ENCODE measurements around the gene SLC13A3. TPM values are rescaled to one million over a fixed set of nuclear protein-coding genes. Genes with fewer than 3 reads are reported as not detected.

SLC13A3 gene
- total RNA-seq, 1 donor from 2014 or later, result 7.9 TPM

DNA sequence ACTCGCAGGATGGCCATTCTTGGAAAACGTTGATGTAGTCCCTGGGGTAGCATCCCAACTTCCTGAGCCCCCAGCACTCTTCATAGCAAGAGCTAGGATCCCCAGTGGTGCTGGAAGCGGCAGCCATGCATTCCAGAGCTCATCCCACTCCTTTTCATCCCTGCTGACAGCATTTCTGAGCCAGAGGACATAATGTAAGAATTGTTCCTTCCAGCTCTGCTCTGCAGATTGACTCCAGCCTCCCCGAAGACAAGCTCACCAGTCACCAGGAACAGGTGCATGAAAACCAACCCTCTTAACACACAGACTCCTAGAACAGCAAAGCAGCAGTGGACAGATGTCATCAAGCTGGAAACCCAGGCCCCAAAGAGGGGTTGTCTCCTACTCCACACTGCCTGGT lies 3.8 kb downstream of the SLC13A3 start:
- Mint-ChIP-seq H3K36me3 (no peaks in the 10 kb centered on the region), H3K27ac (no peak overlapping the region), H3K27me3 (peaks cover 42% of the 10 kb centered on the region), H3K9me3 (no peaks in the 10 kb centered on the region), H3K4me1 (ENCODE audit: unreplicated experiment) (peaks cover 4% of the 10 kb centered on the region), H3K4me3 (no peak overlapping the region)
- DNase-seq (ENCODE audit: extremely low spot score, unreplicated experiment), result no peak
- TF ChIP-seq, protein P1, sequence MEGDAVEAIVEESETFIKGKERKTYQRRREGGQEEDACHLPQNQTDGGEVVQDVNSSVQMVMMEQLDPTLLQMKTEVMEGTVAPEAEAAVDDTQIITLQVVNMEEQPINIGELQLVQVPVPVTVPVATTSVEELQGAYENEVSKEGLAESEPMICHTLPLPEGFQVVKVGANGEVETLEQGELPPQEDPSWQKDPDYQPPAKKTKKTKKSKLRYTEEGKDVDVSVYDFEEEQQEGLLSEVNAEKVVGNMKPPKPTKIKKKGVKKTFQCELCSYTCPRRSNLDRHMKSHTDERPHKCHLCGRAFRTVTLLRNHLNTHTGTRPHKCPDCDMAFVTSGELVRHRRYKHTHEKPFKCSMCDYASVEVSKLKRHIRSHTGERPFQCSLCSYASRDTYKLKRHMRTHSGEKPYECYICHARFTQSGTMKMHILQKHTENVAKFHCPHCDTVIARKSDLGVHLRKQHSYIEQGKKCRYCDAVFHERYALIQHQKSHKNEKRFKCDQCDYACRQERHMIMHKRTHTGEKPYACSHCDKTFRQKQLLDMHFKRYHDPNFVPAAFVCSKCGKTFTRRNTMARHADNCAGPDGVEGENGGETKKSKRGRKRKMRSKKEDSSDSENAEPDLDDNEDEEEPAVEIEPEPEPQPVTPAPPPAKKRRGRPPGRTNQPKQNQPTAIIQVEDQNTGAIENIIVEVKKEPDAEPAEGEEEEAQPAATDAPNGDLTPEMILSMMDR (conservative IDR thresholded peaks at IDR 0.05), result no peak

DNA sequence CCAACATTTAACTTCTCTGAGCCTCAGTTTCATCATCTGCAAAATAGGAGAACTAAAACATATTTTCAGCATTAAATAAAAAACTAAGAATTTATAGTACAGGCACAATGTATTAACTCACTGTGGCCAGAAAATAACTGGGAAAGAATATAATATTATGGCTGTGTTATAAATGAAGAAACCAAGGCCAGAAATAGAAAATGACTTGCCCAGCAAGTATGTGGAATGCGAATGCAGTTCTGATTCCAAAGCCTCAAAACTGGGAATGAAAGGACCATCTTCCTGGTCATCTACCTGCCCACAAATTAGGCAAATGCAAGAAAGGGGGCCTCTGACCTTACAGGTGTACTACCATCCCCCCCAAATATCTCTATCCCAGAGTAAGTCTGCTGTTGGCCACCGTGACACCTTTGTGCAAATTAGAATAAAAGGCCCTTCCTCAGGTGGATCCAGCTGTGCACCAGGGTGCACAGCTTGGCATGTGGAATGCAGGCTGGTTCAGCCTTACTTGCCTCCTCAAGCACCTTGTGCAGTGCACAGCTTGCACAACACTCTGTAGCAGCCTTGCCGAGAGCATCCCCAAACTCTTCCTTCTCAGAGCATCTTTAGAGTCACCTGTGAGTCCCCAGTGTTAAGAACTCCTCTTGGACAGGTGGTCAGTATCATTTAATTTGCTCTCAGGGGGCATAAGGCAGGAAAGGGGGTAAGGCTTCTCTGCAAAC lies 4.4 kb downstream of the SLC13A3 start:
- no peaks in the 10 kb centered on the region for H3K36me3 Mint-ChIP-seq
- H3K9me3 Mint-ChIP-seq, result no peaks in the 10 kb centered on the region
- H3K4me1 Mint-ChIP-seq (ENCODE audit: unreplicated experiment), result peaks cover 4% of the 10 kb centered on the region
- DNase-seq (ENCODE audit: extremely low spot score, unreplicated experiment), result no peak
- no peak overlapping the region for H3K4me3 Mint-ChIP-seq
- TF ChIP-seq, protein P1 (conservative IDR thresholded peaks at IDR 0.05), result no peak
- no peak overlapping the region for H3K27ac Mint-ChIP-seq
- H3K27me3 Mint-ChIP-seq, result peaks cover 38% of the 10 kb centered on the region

DNA sequence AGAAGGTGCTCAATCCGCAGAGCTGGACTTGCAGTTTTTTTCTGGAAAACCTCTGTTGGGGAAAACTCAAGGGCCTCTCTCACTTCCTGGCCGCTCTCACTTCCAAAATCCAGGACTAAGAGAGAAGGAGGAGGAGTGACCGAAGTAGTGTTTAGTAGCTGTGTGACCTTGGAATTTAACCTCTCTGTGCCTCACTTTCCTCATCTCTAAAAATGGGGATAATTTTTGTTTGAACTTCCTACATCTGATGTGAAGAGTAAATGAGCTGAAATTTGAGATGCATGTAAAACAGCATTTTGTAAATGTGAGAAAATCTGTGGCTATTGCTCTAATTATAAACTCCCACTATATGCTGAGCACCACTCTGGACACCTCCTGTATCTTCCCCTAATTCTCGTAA lies 5.1 kb downstream of the SLC13A3 start:
- no peaks in the 10 kb centered on the region for H3K36me3 Mint-ChIP-seq
- no peak overlapping the region for H3K27ac Mint-ChIP-seq
- peaks cover 34% of the 10 kb centered on the region for H3K27me3 Mint-ChIP-seq
- DNase-seq (ENCODE audit: extremely low spot score, unreplicated experiment), result no peak
- H3K4me1 Mint-ChIP-seq (ENCODE audit: unreplicated experiment), result peaks cover 4% of the 10 kb centered on the region
- no peak overlapping the region for H3K4me3 Mint-ChIP-seq
- TF ChIP-seq, protein P1 (conservative IDR thresholded peaks at IDR 0.05), result no peak
- H3K9me3 Mint-ChIP-seq, result no peaks in the 10 kb centered on the region

DNA sequence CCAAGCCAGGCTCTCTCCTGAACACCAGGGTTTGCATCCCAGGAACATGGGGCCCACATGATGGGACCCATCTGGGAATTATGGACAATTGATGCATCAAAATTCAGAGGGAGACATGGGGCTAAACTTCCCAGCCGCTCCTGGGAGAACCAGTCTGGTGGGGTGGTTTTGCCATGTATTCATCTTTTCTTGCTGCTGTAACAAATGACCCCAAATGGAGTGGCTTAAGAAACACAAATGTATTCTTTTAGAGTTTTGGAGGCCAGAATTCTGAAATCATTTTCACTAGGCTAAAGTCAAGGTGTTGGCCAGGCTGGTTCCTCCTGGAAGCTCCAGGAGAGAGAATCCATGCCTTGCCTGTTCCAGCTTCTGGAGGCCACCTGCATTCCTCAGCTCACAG lies 6.5 kb downstream of the SLC13A3 start:
- no peaks in the 10 kb centered on the region for H3K9me3 Mint-ChIP-seq
- H3K4me3 Mint-ChIP-seq, result no peak overlapping the region
- TF ChIP-seq, protein P1 (conservative IDR thresholded peaks at IDR 0.05), result no peak
- no peak overlapping the region for H3K27ac Mint-ChIP-seq
- DNase-seq (ENCODE audit: extremely low spot score, unreplicated experiment), result no peak
- peaks cover 21% of the 10 kb centered on the region for H3K27me3 Mint-ChIP-seq
- no peaks in the 10 kb centered on the region for H3K36me3 Mint-ChIP-seq
- no peaks in the 10 kb centered on the region for H3K4me1 Mint-ChIP-seq (ENCODE audit: unreplicated experiment)

DNA sequence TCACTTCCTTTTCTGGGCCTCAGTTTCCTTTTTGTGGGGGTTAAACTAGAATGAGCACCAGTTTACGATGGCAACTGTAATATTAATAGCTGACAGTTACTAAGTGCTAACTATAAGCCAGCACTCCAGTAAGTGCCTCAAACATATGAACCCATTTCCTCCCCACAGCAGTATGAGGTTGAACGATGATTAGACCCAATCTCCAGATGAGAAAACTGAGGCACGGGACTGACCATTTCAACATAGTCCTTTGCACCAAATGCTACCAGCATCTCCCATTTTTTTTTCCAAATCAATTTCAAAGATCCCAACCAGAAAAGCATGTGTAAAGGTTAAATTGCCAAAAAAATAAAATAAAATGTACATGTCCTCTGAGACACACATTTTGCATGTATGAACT lies 7.1 kb downstream of the SLC13A3 start:
- Mint-ChIP-seq H3K9me3 (no peaks in the 10 kb centered on the region), H3K4me3 (no peak overlapping the region), H3K27ac (no peak overlapping the region), H3K4me1 (ENCODE audit: unreplicated experiment) (no peaks in the 10 kb centered on the region), H3K27me3 (peaks cover 16% of the 10 kb centered on the region), H3K36me3 (no peaks in the 10 kb centered on the region)
- DNase-seq (ENCODE audit: extremely low spot score, unreplicated experiment), result no peak
- TF ChIP-seq, protein P1 (conservative IDR thresholded peaks at IDR 0.05), result no peak

Measured in type B pancreatic cell (in vitro differentiated cells).